Measurements from ENCODE around the gene MZF1.

MZF1 gene

GRCh38 chr19:58559275-58560006 lies 13.7 kb downstream of the MZF1 start (continued):
- TF ChIP-seq INSM2 (tag by site-specific recombination; IDR thresholded peaks at IDR 0.05) (0 out of 2 replicates have a peak, but pooled peaks have one; percentile 53), ZNF146 (tag by site-specific recombination; IDR thresholded peaks at IDR 0.05) (no peak), KLF16 (tag by site-specific recombination; IDR thresholded peaks at IDR 0.05) (peak; percentile 87), ZFP37 (tag by site-specific recombination; IDR thresholded peaks at IDR 0.05) (peak; percentile 86), ZNF544 (tag by site-specific recombination; IDR thresholded peaks at IDR 0.05) (no peak), ZNF10 (tag by site-specific recombination; IDR thresholded peaks at IDR 0.05) (0 out of 2 replicates have a peak, but pooled peaks have one; percentile 20), ZNF426 (tag by site-specific recombination; IDR thresholded peaks at IDR 0.05) (no peak), ZNF140 (tag by site-specific recombination; IDR thresholded peaks at IDR 0.05) (no peak), ZNF132 (tag by site-specific recombination; IDR thresholded peaks at IDR 0.05; ENCODE audit: borderline replicate concordance) (no peak), ZSCAN30 (tag by site-specific recombination; IDR thresholded peaks at IDR 0.05) (0 out of 2 replicates have a peak, but pooled peaks have one; percentile 33), ZNF416 (tag by site-specific recombination; IDR thresholded peaks at IDR 0.05) (no peak), ZBTB11 (tag by site-specific recombination; conservative IDR thresholded peaks at IDR 0.05; ENCODE audit: low read depth) (peak; percentile 97), BCL6B (tag by site-specific recombination; IDR thresholded peaks at IDR 0.05) (no peak), TCF7L2 (IDR thresholded peaks at IDR 0.05; ENCODE audit: borderline replicate concordance, low read depth, low read length) (no peak), ZNF473 (tag by site-specific recombination; IDR thresholded peaks at IDR 0.05) (no peak), ZXDB (tag by site-specific recombination; IDR thresholded peaks at IDR 0.05) (peak; percentile 89), ZBTB21 (tag by site-specific recombination; IDR thresholded peaks at IDR 0.05) (no peak), REPIN1 (tag by site-specific recombination; IDR thresholded peaks at IDR 0.05; ENCODE audit: low read depth) (no peak), ZNF792 (tag by site-specific recombination; IDR thresholded peaks at IDR 0.05) (0 out of 2 replicates have a peak, but pooled peaks have one; percentile 57), ZNF560 (tag by site-specific recombination; IDR thresholded peaks at IDR 0.05; ENCODE audit: borderline replicate concordance) (no peak), HOXC10 (CRISPR knock-in tag; IDR thresholded peaks at IDR 0.05) (no peak; the same call in 1 of the 2 replicates), ZNF211 (tag by site-specific recombination; IDR thresholded peaks at IDR 0.05; ENCODE audit: low read depth) (no peak), ZNF692 (tag by site-specific recombination; IDR thresholded peaks at IDR 0.05) (peak; percentile 75), ZNF558 (tag by site-specific recombination; IDR thresholded peaks at IDR 0.05) (no peak), ZNF148 (tag by site-specific recombination; IDR thresholded peaks at IDR 0.05; ENCODE audit: borderline replicate concordance) (no peak), KLF7 (tag by site-specific recombination; IDR thresholded peaks at IDR 0.05; ENCODE audit: borderline replicate concordance) (no peak), HOXD13 (CRISPR knock-in tag; IDR thresholded peaks at IDR 0.05; ENCODE audit: borderline replicate concordance) (no peak), ZNF239 (tag by site-specific recombination; IDR thresholded peaks at IDR 0.05) (peak; percentile 35; the same call in 1 of the 2 replicates), ZNF610 (tag by site-specific recombination; IDR thresholded peaks at IDR 0.05; ENCODE audit: borderline replicate concordance) (0 out of 2 replicates have a peak, but pooled peaks have one; percentile 18), ZNF677 (tag by site-specific recombination; IDR thresholded peaks at IDR 0.05) (no peak)
